ENCODE data around the gene OCA2. TPM values are rescaled to one million over a fixed set of nuclear protein-coding genes. Genes with fewer than 3 reads are reported as not detected.

The OCA2 gene
- total RNA-seq, 4 donors from 2014 or later = 0.19 to 1.1 TPM; not detected in 2

GRCh38 chr15:28002867-28003266 is 96.2 kb downstream of the OCA2 start:
- ATAC-seq (ENCODE audit: low FRiP score) = no peak
- no peak for DNase-seq (ENCODE audit: low spot score)

GRCh38 chr15:28002136-28002861 is 96.8 kb downstream of the OCA2 start:
- DNase-seq (ENCODE audit: low spot score) = no peak
- no peak for ATAC-seq (ENCODE audit: low FRiP score)
- no peak for TF ChIP-seq CTCF (IDR thresholded peaks at IDR 0.05)

More at GRCh38 chr15:28002867-28003266, 96.2 kb downstream of the OCA2 start:
- no peak for TF ChIP-seq CTCF (IDR thresholded peaks at IDR 0.05)

GRCh38 chr15:28001641-28002040 is 97.5 kb downstream of the OCA2 start:
- TF ChIP-seq CTCF (IDR thresholded peaks at IDR 0.05) = no peak

GRCh38 chr15:27993996-27994780 is 104.9 kb downstream of the OCA2 start:
- ATAC-seq (ENCODE audit: low FRiP score) = no peak
- TF ChIP-seq CTCF (IDR thresholded peaks at IDR 0.05) = no peak
- DNase-seq (ENCODE audit: low spot score) = no peak

More at GRCh38 chr15:28001641-28002040, 97.5 kb downstream of the OCA2 start:
- ATAC-seq (ENCODE audit: low FRiP score) (no peak), DNase-seq (ENCODE audit: low spot score) (no peak)

GRCh38 chr15:27993544-27993943 is 105.6 kb downstream of the OCA2 start:
- no peak for ATAC-seq (ENCODE audit: low FRiP score)
- no peak for TF ChIP-seq CTCF (IDR thresholded peaks at IDR 0.05)
- DNase-seq (ENCODE audit: low spot score) = no peak

- ATAC-seq (ENCODE audit: low FRiP score) (no peak), DNase-seq (ENCODE audit: low spot score) (no peak)
- no peak for TF ChIP-seq CTCF (IDR thresholded peaks at IDR 0.05)
These were observed 108.3 kb downstream of the OCA2 start for GRCh38 chr15:27990521-27991515.

All from omental fat pad (tissue), 4 donors.